SIG-M5 treated with dmso at 0.1 percent for 504 hours (cell line): ENCODE results near the gene RNF186.

Experiments
- DNase-seq: peaks from one replicate; lab custom pipeline; 2025; ENCODE audit not compliant: unreplicated experiment; lab: John Stamatoyannopoulos, UW

RNF186 gene

GRCh38 chr1:19797827-19798226 lies 17.3 kb downstream of the RNF186 start:
- DNase-seq, result no peak

- no peak for DNase-seq
Measured at GRCh38 chr1:19794583-19794982, 20.5 kb downstream of the RNF186 start.

DNA sequence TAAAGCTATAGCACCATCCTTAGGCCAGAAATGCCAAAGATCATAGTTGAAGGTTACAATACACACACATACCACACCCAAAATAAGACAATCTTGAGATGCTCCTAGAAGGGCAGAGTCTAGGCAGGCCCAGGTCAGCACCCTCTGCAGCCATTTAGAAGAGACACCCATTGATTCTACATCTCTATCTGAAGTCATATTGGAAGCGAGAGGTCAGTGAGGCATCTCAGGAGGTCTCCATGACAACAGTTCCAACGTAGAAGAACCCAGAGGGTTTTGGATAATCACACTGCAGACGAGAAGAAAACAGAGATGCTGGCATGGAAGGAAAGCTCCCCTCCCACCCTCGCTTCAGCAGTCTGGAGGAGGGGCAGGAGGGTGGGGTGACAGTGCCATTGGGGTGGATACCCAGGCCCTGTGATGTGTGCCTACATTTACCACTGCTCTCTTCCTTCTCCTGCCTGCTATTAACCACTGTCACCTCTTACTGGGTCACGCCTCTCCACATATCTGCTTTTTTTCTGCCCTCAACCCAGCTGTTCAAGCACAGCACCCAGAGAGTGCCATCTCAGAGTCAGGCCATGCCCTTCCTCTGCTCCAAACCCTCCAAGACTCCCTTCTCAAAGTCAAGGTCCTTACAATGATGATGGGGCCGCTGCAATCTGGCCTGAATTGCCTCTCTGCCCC lies 21.6 kb downstream of the RNF186 start:
- no peak for DNase-seq

- DNase-seq, result no peak
Measured at GRCh38 chr1:19792237-19793002, 22.7 kb downstream of the RNF186 start.

DNA sequence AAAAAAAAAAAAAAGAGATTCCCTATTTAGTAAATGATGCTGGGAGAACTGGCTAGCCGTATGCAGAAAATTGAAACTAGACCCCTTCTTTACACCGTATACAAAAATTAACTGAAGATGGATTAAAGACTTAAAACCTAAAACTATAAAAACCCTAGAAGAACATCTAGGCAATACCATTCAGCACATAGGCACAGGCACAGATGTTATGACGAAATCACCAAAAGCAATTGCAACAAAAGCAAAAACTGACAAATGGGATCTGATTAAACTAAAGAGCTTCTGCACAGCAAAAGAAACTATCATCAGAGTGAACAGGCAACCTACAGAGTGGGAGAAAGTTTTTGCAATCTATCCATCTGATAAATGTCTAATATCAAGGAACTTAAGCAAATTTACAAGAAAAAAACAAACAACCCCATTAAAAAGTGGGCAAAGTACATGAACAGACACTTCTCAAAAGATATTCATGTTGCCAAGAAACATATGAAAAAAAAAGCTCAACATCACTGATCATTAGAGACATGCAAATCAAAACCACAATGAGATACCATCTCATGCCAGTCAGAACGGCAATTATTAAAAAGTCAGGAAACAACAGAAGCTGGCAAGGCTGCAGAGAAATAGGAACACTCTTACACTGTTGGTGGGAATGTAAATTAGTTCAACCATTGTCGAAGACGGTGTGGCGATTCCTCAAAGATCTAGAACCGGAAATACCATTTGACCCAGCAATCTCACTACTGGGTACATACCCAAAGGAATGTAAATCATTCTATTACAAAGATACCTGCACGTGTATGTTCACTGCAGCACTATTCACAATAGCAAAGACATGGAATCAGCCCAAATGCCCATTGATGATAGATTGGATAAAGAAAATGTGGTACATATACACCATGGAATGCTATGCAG lies 24.8 kb downstream of the RNF186 start:
- peak; percentile 9 for DNase-seq

- DNase-seq, result no peak
Measured at GRCh38 chr1:19786988-19787423, 28.1 kb downstream of the RNF186 start.

- no peak for DNase-seq
Measured at GRCh38 chr1:19785660-19786059, 29.4 kb downstream of the RNF186 start.

- no peak for DNase-seq
Measured at GRCh38 chr1:19780267-19780877, 34.7 kb downstream of the RNF186 start.

DNA sequence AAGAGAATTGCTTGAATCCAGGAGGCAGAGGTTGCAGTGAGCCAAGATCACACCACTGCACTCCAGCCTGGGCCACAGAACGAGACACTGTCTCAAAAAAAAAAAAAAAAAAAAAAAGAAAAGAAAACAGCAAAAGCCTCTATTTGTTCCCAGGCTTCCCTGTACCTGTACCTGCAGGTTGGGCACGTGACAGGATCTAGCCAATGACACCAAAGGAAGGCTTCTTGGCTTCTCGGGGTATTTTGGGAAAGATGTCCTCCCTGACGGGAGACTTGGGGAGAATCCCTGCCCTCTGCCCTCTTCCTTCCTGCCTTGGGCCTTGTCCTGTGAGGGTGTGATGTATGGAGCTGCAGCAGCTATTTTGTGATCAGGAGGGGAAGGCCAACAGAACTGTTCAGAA lies 38.1 kb downstream of the RNF186 start:
- no peak for DNase-seq

DNA sequence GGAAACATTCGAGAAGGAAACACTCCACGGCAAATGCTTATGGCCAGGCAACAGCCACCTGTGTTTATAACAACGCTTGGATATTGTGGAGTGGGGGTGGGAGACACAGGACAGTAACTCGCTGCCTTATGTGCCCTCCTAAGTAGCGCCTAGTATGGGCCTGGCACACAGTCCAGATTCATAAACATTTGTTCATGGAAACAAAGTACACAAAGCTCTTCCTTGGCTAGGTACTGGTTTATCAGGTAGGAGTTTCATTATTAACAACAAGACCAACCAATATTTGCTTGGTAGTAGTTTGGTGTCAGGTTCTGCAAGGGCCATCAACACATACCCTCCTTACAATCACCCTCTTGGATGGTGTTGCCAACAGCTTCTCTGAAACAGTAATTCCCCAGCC lies 38.8 kb downstream of the RNF186 start:
- no peak for DNase-seq

DNA sequence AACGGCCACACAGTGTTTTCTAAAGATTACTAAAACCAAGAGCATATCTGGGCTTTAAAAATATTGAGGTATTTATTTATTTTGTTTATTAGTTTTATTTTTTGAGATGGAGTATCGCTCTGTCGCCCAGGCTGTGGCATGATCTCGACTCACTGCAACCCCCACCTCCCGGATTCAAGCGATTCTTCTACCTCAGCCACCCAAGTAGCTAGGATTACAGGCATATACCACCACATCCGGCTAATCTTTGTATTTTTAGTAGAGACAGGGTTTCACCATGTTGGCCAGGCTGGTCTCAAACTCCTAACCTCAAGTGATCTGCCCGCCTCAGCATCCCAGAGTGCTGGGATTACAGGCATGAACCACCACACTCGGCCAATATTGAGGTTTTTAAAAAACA lies 39.3 kb downstream of the RNF186 start:
- DNase-seq, result no peak

- DNase-seq, result no peak
Measured at GRCh38 chr1:19775317-19775716, 39.8 kb downstream of the RNF186 start.

DNA sequence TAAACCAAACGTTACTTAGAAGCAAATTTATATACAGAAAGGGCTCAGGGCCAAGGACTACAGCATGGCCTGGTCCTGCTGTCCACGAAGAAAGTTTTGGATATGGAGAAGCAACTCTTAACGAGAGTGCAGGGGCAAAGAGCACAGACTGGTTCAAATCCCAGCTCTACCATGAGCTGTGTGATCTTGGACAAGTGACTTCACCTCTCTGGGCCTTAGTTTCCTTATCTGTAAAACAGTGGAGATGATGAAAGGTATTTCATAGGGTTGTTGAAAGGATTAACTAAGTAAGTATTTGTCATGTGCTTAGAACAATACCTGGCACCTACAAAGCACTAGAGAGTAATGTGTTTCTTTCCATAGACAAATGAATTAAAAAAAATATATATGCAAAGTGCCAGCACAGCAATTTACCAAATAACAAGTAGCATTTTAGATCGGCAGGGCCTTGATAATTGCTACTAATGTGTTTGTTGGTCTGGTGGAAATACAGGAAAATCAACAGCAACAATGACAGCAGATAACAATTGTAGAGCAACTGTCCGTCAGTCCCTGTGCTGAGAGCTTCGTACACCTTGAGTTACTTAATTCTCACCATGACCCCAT lies 40.8 kb downstream of the RNF186 start:
- DNase-seq, result no peak

DNA sequence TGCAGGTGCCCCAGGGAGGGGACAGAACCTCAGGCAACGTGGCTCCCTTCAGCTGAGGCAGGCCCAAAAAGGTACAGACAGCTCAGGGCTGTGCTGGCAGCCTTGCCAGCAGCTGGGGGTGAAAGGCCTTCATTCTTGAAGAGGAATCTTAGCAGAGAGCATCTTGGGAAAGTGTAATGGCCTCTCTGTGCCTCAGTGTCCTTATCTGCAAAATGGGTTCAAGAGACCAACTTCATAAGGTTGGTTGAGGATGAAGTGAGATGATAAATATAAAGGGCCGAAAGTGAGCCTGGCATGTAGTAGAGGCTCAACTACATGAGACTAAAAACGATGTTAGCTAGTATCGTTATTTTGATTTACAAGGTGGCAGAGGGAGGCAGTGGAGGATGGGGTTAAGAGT lies 41.6 kb downstream of the RNF186 start:
- no peak for DNase-seq

GRCh38 chr1:19772053-19772452 lies 43.0 kb downstream of the RNF186 start:
- DNase-seq, result no peak

DNA sequence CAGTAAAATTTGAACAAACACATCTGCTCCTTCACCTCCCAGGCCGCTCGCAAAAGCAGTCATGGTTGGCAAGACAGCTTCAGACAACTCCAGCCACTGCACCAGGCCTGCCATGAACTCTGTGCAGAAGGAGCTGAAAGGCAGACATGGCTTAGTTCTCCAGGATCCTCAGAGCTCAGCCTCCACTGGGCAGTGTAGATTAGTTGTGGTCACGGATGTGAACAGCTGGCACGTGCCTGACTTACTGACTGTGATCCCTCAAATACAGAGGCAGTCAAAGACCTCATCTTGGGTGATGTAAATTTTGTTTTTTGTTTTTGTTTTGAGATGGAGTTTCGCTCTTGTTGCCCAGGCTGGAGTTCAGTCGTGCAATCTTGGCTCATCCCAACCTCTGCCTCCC lies 43.7 kb downstream of the RNF186 start:
- DNase-seq, result no peak

- DNase-seq, result no peak
Measured at GRCh38 chr1:19770436-19771190, 44.5 kb downstream of the RNF186 start.

DNA sequence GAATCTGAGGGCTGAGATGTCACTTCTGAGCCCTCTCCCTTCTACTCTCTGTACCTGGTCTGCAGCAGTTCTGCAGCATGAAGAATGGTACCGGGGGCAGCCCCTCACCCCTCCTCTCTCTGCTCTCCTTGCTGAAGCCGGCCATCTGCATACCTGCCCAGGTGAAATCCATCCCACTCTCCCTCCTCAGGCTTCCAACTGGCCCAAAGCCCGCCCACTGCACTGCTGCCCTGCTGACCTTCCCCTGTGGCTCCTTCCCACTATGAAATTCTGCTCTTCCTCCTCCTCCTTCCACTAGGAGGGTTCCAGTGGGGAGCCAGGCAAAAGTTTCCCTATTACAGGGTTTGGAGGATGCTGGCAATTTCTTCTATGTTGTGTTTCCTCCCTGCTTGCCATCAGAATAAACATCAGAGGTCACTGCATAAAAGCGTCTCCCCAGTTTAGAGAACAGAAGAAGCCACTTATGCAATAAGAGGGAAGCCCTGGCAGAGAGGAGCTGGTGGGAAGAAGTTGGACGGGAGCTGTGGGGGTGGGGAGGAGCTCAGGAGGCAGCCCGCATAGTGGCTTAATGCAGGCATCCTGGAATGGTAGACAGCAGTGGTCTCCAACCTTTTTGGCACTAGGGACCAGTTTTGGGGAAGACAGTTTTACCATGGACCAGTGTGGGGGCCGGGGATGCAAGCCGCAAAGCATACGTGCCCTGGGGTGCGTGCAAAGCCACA lies 45.7 kb downstream of the RNF186 start:
- DNase-seq, result no peak
